ENCODE measurements around the gene MUC4.

MUC4 gene

GRCh38 chr3:195823999-195824398 is 12.3 kb upstream of the MUC4 start:
- H4K20me1 ChIP-seq (ENCODE audit: insufficient read depth, low read length): no peaks in the 10 kb centered on the region
- H3K4me1 ChIP-seq (ENCODE audit: insufficient read depth, low read length, severe bottlenecking): peaks cover 8% of the 10 kb centered on the region
- peaks cover 18% of the 10 kb centered on the region for H3K27me3 ChIP-seq (ENCODE audit: insufficient read depth, low read length)
- no peak overlapping the region for H3K4me3 ChIP-seq (ENCODE audit: low read depth, low read length, poor library complexity, severe bottlenecking)
- H3K9me2 ChIP-seq (ENCODE audit: low read depth, low read length): no peaks in the 10 kb centered on the region
- H3K4me2 ChIP-seq (ENCODE audit: low read length): no peak overlapping the region
- no peak overlapping the region for H3K27ac ChIP-seq (ENCODE audit: low read depth, low read length, poor library complexity, severe bottlenecking)
- no peak overlapping the region for H2AFZ ChIP-seq (ENCODE audit: low read length)
- no peak overlapping the region for H3K9ac ChIP-seq (ENCODE audit: low read length)
- H3K9me3 ChIP-seq (ENCODE audit: low read length): no peaks in the 10 kb centered on the region
- TF ChIP-seq EZH2 (IDR thresholded peaks at IDR 0.05; ENCODE audit: borderline replicate concordance, low read length): no peak
- no peaks in the 10 kb centered on the region for H3F3A ChIP-seq (ENCODE audit: insufficient read depth, low read length)
- H3K79me2 ChIP-seq (ENCODE audit: insufficient read depth, low read length): no peaks in the 10 kb centered on the region
- H3K36me3 ChIP-seq (ENCODE audit: insufficient read depth, low read length): no peaks in the 10 kb centered on the region

- Histone ChIP-seq H3K9ac (ENCODE audit: low read length) (no peak overlapping the region), H3K4me1 (ENCODE audit: insufficient read depth, low read length, severe bottlenecking) (peaks cover 8% of the 10 kb centered on the region)
Measured at GRCh38 chr3:195823280-195823679, 11.6 kb upstream of the MUC4 start.

GRCh38 chr3:195822131-195822696 is 10.5 kb upstream of the MUC4 start:
- no peak overlapping the region for H2AFZ ChIP-seq (ENCODE audit: low read length)
- H3K4me2 ChIP-seq (ENCODE audit: low read length): no peak overlapping the region
- H3K4me3 ChIP-seq (ENCODE audit: low read depth, low read length, poor library complexity, severe bottlenecking): no peak overlapping the region
- no peaks in the 10 kb centered on the region for H3K9me2 ChIP-seq (ENCODE audit: low read depth, low read length)
- no peak overlapping the region for H3K9ac ChIP-seq (ENCODE audit: low read length)
- peaks cover 18% of the 10 kb centered on the region for H3K27me3 ChIP-seq (ENCODE audit: insufficient read depth, low read length)
- H4K20me1 ChIP-seq (ENCODE audit: insufficient read depth, low read length): no peaks in the 10 kb centered on the region
- H3K79me2 ChIP-seq (ENCODE audit: insufficient read depth, low read length): no peaks in the 10 kb centered on the region
- peaks cover 8% of the 10 kb centered on the region for H3K4me1 ChIP-seq (ENCODE audit: insufficient read depth, low read length, severe bottlenecking)
- H3K36me3 ChIP-seq (ENCODE audit: insufficient read depth, low read length): no peaks in the 10 kb centered on the region
- TF ChIP-seq EZH2 (IDR thresholded peaks at IDR 0.05; ENCODE audit: borderline replicate concordance, low read length): no peak
- TF ChIP-seq, protein P1, sequence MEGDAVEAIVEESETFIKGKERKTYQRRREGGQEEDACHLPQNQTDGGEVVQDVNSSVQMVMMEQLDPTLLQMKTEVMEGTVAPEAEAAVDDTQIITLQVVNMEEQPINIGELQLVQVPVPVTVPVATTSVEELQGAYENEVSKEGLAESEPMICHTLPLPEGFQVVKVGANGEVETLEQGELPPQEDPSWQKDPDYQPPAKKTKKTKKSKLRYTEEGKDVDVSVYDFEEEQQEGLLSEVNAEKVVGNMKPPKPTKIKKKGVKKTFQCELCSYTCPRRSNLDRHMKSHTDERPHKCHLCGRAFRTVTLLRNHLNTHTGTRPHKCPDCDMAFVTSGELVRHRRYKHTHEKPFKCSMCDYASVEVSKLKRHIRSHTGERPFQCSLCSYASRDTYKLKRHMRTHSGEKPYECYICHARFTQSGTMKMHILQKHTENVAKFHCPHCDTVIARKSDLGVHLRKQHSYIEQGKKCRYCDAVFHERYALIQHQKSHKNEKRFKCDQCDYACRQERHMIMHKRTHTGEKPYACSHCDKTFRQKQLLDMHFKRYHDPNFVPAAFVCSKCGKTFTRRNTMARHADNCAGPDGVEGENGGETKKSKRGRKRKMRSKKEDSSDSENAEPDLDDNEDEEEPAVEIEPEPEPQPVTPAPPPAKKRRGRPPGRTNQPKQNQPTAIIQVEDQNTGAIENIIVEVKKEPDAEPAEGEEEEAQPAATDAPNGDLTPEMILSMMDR (IDR thresholded peaks at IDR 0.05; ENCODE audit: low read length): no peak
- H3K27ac ChIP-seq (ENCODE audit: low read depth, low read length, poor library complexity, severe bottlenecking): no peak overlapping the region
- no peaks in the 10 kb centered on the region for H3K9me3 ChIP-seq (ENCODE audit: low read length)
- no peaks in the 10 kb centered on the region for H3F3A ChIP-seq (ENCODE audit: insufficient read depth, low read length)

More at GRCh38 chr3:195823280-195823679, 11.6 kb upstream of the MUC4 start:
- no peaks in the 10 kb centered on the region for H3K79me2 ChIP-seq (ENCODE audit: insufficient read depth, low read length)
- no peaks in the 10 kb centered on the region for H3K36me3 ChIP-seq (ENCODE audit: insufficient read depth, low read length)
- H3K9me2 ChIP-seq (ENCODE audit: low read depth, low read length): no peaks in the 10 kb centered on the region
- TF ChIP-seq, protein P1 (IDR thresholded peaks at IDR 0.05; ENCODE audit: low read length): no peak
- TF ChIP-seq EZH2 (IDR thresholded peaks at IDR 0.05; ENCODE audit: borderline replicate concordance, low read length): no peak
- no peak overlapping the region for H2AFZ ChIP-seq (ENCODE audit: low read length)
- H4K20me1 ChIP-seq (ENCODE audit: insufficient read depth, low read length): no peaks in the 10 kb centered on the region
- H3K27me3 ChIP-seq (ENCODE audit: insufficient read depth, low read length): peaks cover 18% of the 10 kb centered on the region
- no peak overlapping the region for H3K27ac ChIP-seq (ENCODE audit: low read depth, low read length, poor library complexity, severe bottlenecking)
- no peaks in the 10 kb centered on the region for H3F3A ChIP-seq (ENCODE audit: insufficient read depth, low read length)
- no peaks in the 10 kb centered on the region for H3K9me3 ChIP-seq (ENCODE audit: low read length)
- no peak overlapping the region for H3K4me2 ChIP-seq (ENCODE audit: low read length)
- H3K4me3 ChIP-seq (ENCODE audit: low read depth, low read length, poor library complexity, severe bottlenecking): no peak overlapping the region

Measured in OCI-LY1 (cell line).